IPS-20b (cell line): ENCODE measurements around the gene CASP14.

Source experiments
- H3K27ac ChIP-seq: one replicate; pipeline ENCODE4 v1.5.1; 2013; ENCODE audit warnings: low read length
- H3K27me3 ChIP-seq: 2 replicates; pipeline ENCODE4 v1.6.1; 2013; ENCODE audit warnings: mild to moderate bottlenecking, low read length, inconsistent platforms; ENCODE audit not compliant: insufficient read depth
- H3K36me3 ChIP-seq: 2 replicates; pipeline ENCODE4 v1.6.1; 2013; ENCODE audit warnings: low read depth, mild to moderate bottlenecking, inconsistent platforms, low read length, moderate library complexity; ENCODE audit not compliant: insufficient read depth
- H3K4me1 ChIP-seq: 2 replicates; pipeline ENCODE4 v1.6.1; 2013; ENCODE audit warnings: mild to moderate bottlenecking, control low read depth, inconsistent platforms, low read length, moderate library complexity; ENCODE audit not compliant: insufficient read depth
- H3K4me3 ChIP-seq: 2 replicates; pipeline ENCODE4 v1.5.1; 2013; ENCODE audit warnings: mild to moderate bottlenecking, low read length, inconsistent platforms
- H3K9ac ChIP-seq: 2 replicates; pipeline ENCODE4 v1.6.1; 2013; ENCODE audit warnings: low read depth, mild to moderate bottlenecking, inconsistent platforms, low read length, moderate library complexity
- H3K9me3 ChIP-seq: 2 replicates; pipeline ENCODE4 v1.6.1; 2013; ENCODE audit warnings: mild to moderate bottlenecking, low read depth, low read length, inconsistent platforms; ENCODE audit not compliant: insufficient read depth

CASP14 gene

DNA sequence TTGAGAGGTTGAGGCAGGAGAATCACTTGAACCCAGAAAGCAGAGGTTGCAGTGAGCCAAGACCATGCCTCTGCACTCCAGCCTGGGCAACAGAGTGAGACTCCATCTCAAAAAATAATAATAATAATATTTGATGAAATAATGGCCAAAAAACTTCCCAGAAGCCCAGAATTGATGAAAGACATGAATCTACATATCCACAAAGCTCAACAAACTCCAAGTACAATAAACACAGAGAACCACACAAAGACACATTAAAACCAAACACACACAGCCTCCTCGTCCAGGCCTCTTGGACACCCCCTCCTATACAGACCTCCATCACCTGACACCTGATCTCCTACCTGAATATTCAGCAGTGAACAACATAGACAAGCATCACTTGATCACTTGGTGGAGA, 54.7 kb downstream of the CASP14 start:
- no peak overlapping the region for H3K9ac ChIP-seq
- no peaks in the 10 kb centered on the region for H3K27me3 ChIP-seq
- no peak overlapping the region for H3K27ac ChIP-seq
- H3K36me3 ChIP-seq, result peaks cover under 1% of the 10 kb centered on the region; the same call in 1 of the 2 replicates
- H3K4me1 ChIP-seq, result peaks cover 7% of the 10 kb centered on the region
- peaks cover 9% of the 10 kb centered on the region; the same call in 1 of the 2 replicates for H3K9me3 ChIP-seq
- no peak overlapping the region for H3K4me3 ChIP-seq

- Histone ChIP-seq H3K9ac (no peak overlapping the region), H3K4me1 (peaks cover 7% of the 10 kb centered on the region), H3K27ac (no peak overlapping the region), H3K36me3 (peaks cover 4% of the 10 kb centered on the region; the same call in 1 of the 2 replicates), H3K27me3 (no peaks in the 10 kb centered on the region), H3K9me3 (peaks cover 9% of the 10 kb centered on the region; the same call in 1 of the 2 replicates), H3K4me3 (no peak overlapping the region)
These were observed 55.1 kb downstream of the CASP14 start for GRCh38 chr19:15104411-15104810.

DNA sequence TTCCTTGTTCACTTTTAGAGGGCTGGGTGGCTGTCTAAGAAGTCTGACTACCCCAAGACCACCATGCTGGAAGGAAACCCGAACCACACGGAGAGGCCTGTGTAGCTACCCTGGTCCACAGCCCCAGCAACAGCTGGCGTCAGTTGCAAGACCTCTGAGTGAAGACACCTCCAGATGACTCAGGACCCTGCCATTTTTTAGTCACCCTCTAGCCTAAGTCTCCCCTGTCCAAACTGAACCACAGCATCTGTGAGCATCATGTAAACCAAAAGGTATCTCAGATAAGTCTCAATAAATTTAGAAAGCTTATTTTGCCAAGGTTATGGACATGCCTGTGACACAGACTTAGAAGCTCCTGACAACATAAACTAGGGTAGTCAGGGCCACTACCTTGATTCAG, 55.8 kb downstream of the CASP14 start:
- Histone ChIP-seq H3K36me3 (peaks cover 8% of the 10 kb centered on the region), H3K4me3 (no peak overlapping the region), H3K27ac (no peak overlapping the region), H3K9me3 (peaks cover 9% of the 10 kb centered on the region; the same call in 1 of the 2 replicates), H3K4me1 (peaks cover 7% of the 10 kb centered on the region), H3K9ac (no peak overlapping the region), H3K27me3 (no peaks in the 10 kb centered on the region)

- H3K27ac ChIP-seq, result peak within 1 kb of the TSS; percentile 72
- H3K9me3 ChIP-seq, result peaks cover 9% of the 10 kb centered on the region; the same call in 1 of the 2 replicates
- peaks cover 31% of the 10 kb centered on the region for H3K36me3 ChIP-seq
- H3K27me3 ChIP-seq, result no peaks in the 10 kb centered on the region
- H3K4me1 ChIP-seq, result peaks cover 7% of the 10 kb centered on the region
- peak within 1 kb of the TSS; percentile 89 for H3K9ac ChIP-seq
- peak within 1 kb of the TSS; percentile 88 for H3K4me3 ChIP-seq
These were observed 58.1 kb downstream of the CASP14 start, which contains the start of gene SYDE1 for GRCh38 chr19:15107061-15108010. SYDE1 (plus strand) TSS chr19:15107401; CDS start chr19:15107434, 33 bp downstream.
